Neuronal stem cell (in vitro differentiated cells): ENCODE results near the gene SFMBT2. TPM values are rescaled to one million over a fixed set of nuclear protein-coding genes. Genes with fewer than 3 reads are reported as not detected.

Source experiments
- DNase-seq: peaks from one replicate; pipeline ENCODE4 v3.0.0-alpha.2; 2013; ENCODE audit warnings: low spot score
- H2AFZ ChIP-seq: one replicate; pipeline ENCODE4 v1.6.1; 2013; ENCODE audit warnings: mild to moderate bottlenecking, low read length, inconsistent platforms
- H2AK5ac ChIP-seq: 2 replicates; pipeline ENCODE4 v1.6.1; 2013; ENCODE audit warnings: low read depth, mild to moderate bottlenecking, inconsistent platforms, low read length, moderate library complexity, mixed read lengths
- H2BK120ac ChIP-seq: 2 replicates; pipeline ENCODE4 v1.6.1; 2013; ENCODE audit warnings: low read depth, mild to moderate bottlenecking, inconsistent platforms, low read length, moderate library complexity, mixed read lengths
- H2BK12ac ChIP-seq: one replicate; pipeline ENCODE4 v1.6.1; 2013; ENCODE audit warnings: low read length, inconsistent platforms
- H2BK15ac ChIP-seq: 2 replicates; pipeline ENCODE4 v1.6.1; 2013; ENCODE audit warnings: mild to moderate bottlenecking, low read length, inconsistent platforms, mixed read lengths
- H2BK5ac ChIP-seq: one replicate; pipeline ENCODE4 v1.6.1; 2013; ENCODE audit warnings: inconsistent platforms, mild to moderate bottlenecking, low read length, moderate library complexity
- H3K14ac ChIP-seq: one replicate; pipeline ENCODE4 v1.6.1; 2013; ENCODE audit warnings: low read length, inconsistent platforms
- H3K18ac ChIP-seq: 2 replicates; pipeline ENCODE4 v1.6.1; 2013; ENCODE audit warnings: low read length, inconsistent platforms
- H3K23ac ChIP-seq: 2 replicates; pipeline ENCODE4 v1.6.1; 2013; ENCODE audit warnings: low read depth, mild to moderate bottlenecking, mixed read lengths, low read length, inconsistent platforms; ENCODE audit not compliant: poor library complexity
- H3K27ac ChIP-seq: replicated peaks from 3 replicates; pipeline ENCODE4 v1.5.1; 2013; ENCODE audit warnings: low read length, inconsistent platforms
- H3K27me3 ChIP-seq, 3 experiments: 2 replicates each; pipeline ENCODE4 v1.6.1; 2013; ENCODE audit warnings: low read length in 3 of 3, mild to moderate bottlenecking in 2 of 3, inconsistent platforms in 1 of 3, low read depth in 1 of 3, mixed read lengths in 1 of 3, moderate library complexity in 1 of 3; ENCODE audit not compliant: control insufficient read depth in 3 of 3, insufficient read depth in 3 of 3
- H3K36me3 ChIP-seq, 2 donors: replicated peaks in 1 of 2; 2 replicates each; pipeline ENCODE4 v1.6.1; 2013; ENCODE audit warnings: low read length in 2 of 2; ENCODE audit not compliant: control insufficient read depth in 2 of 2, insufficient read depth in 2 of 2
- H3K4ac ChIP-seq: 2 replicates; pipeline ENCODE4 v1.6.1; 2013; ENCODE audit warnings: inconsistent platforms, mild to moderate bottlenecking, low read length, moderate library complexity
- H3K4me1 ChIP-seq, 2 donors: 1 replicate in 1 of 2; 2 replicates in 1 of 2; pipeline ENCODE4 v1.6.1; 2013; ENCODE audit warnings: low read length in 2 of 2, low read depth in 1 of 2; ENCODE audit not compliant: control insufficient read depth in 2 of 2, insufficient read depth in 1 of 2
- H3K4me2 ChIP-seq: one replicate; pipeline ENCODE4 v1.6.1; 2013; ENCODE audit warnings: mild to moderate bottlenecking, low read length, inconsistent platforms; ENCODE audit not compliant: insufficient read depth, poor library complexity, severe bottlenecking
- H3K4me3 ChIP-seq, 2 donors: 2 replicates each; pipeline ENCODE4 v1.5.1; 2013; ENCODE audit warnings: low read length in 2 of 2, mild to moderate bottlenecking in 2 of 2, inconsistent platforms in 1 of 2, moderate library complexity in 1 of 2
- H3K79me1 ChIP-seq: one replicate; pipeline ENCODE4 v1.6.1; 2013; ENCODE audit warnings: low read depth, mild to moderate bottlenecking, inconsistent platforms, low read length, moderate library complexity
- H3K9ac ChIP-seq: one replicate; pipeline ENCODE4 v1.6.1; 2013; ENCODE audit warnings: mild to moderate bottlenecking, low read depth, low read length, inconsistent platforms; ENCODE audit not compliant: poor library complexity
- H3K9me3 ChIP-seq, 2 donors: replicated peaks in 1 of 2; 2 replicates each; pipeline versions ENCODE3 to v1.6.1; 2013; ENCODE audit warnings: low read length in 2 of 2, mild to moderate bottlenecking in 2 of 2, inconsistent platforms in 1 of 2, low read depth in 1 of 2, mixed read lengths in 1 of 2, moderate library complexity in 1 of 2; ENCODE audit not compliant: control insufficient read depth in 2 of 2, insufficient read depth in 1 of 2
- H4K8ac ChIP-seq: one replicate; pipeline ENCODE4 v1.6.1; 2013; ENCODE audit warnings: low read depth, mild to moderate bottlenecking, inconsistent platforms, low read length, moderate library complexity
- H4K91ac ChIP-seq: one replicate; pipeline ENCODE4 v1.6.1; 2013; ENCODE audit warnings: low read length, low read depth, mild to moderate bottlenecking, inconsistent platforms; ENCODE audit not compliant: poor library complexity
- WGBS, 2 donors: extraction: QIAGEN DNeasy Blood & Tissue Kit; methylation state at CpG; one replicate each; pipeline ENCODE4 v1.1.7; 2013; ENCODE audit warnings: missing lambda C conversion rate in 2 of 2, mixed read lengths in 1 of 2; ENCODE audit not compliant: insufficient read length in 2 of 2, insufficient replicate concordance in 1 of 2; ENCODE audit errors: extremely low coverage in 2 of 2; 5-methylcytosine and 5-hydroxymethylcytosine counted together
- small RNA-seq: library from polyadenylated mRNA; stranded (forward); fragments of <200 nt; extraction: miRNeasy Mini kit (QIAGEN cat#:217004); gene quantifications from one replicate; pipeline ENCODE3, GENCODE V24; 2013; ENCODE audit not compliant: insufficient read depth

Gene SFMBT2

GRCh38 chr10:7117177-7117799, 293.5 kb downstream of the SFMBT2 start:
- H3K4me2 ChIP-seq: no peak overlapping the region
- no peak overlapping the region for H3K27ac ChIP-seq
- no peaks in the 10 kb centered on the region for H3K9me3 ChIP-seq
- H2AK5ac ChIP-seq: no peak overlapping the region
- no peak overlapping the region for H3K14ac ChIP-seq
- no peak overlapping the region for H2BK120ac ChIP-seq
- H3K27me3 ChIP-seq: no peaks in the 10 kb centered on the region
- H3K9ac ChIP-seq: no peak overlapping the region
- H3K4me1 ChIP-seq: no peaks in the 10 kb centered on the region
- H4K91ac ChIP-seq: no peak overlapping the region
- H2AFZ ChIP-seq: no peak overlapping the region
- no peak overlapping the region for H4K8ac ChIP-seq
- no peak overlapping the region for H2BK15ac ChIP-seq
- no peak overlapping the region for H3K18ac ChIP-seq
- DNase-seq: no peak
- no peak overlapping the region for H3K4me3 ChIP-seq
- H3K79me1 ChIP-seq: no peaks in the 10 kb centered on the region
- no peaks in the 10 kb centered on the region for H3K36me3 ChIP-seq
- WGBS, 2 donors: no CpG with 5 or more reads among the region's 5 CpGs
- H3K23ac ChIP-seq: no peak overlapping the region
- H2BK5ac ChIP-seq: no peak overlapping the region
- H2BK12ac ChIP-seq: no peak overlapping the region
- no peak overlapping the region for H3K4ac ChIP-seq

- Histone ChIP-seq H3K27me3 (no peaks in the 10 kb centered on the region), H3K9me3 (peaks cover 0 to 2% of the 10 kb centered on the region in 2 donors), H3K4ac (no peak overlapping the region), H3K14ac (no peak overlapping the region), H2AFZ (no peak overlapping the region), H2AK5ac (no peak overlapping the region), H3K79me1 (no peaks in the 10 kb centered on the region), H4K91ac (no peak overlapping the region), H4K8ac (no peak overlapping the region), H3K18ac (no peak overlapping the region), H2BK5ac (no peak overlapping the region), H2BK120ac (no peak overlapping the region), H2BK12ac (no peak overlapping the region), H3K23ac (no peak overlapping the region), H3K36me3 (no peaks in the 10 kb centered on the region), H2BK15ac (no peak overlapping the region), H3K4me1 (no peaks in the 10 kb centered on the region), H3K27ac (no peak overlapping the region), H3K4me2 (no peak overlapping the region), H3K9ac (no peak overlapping the region), H3K4me3 (no peak overlapping the region)
- WGBS, 2 donors: no CpG with 5 or more reads among the region's 3 CpGs
- no peak for DNase-seq
Measured at GRCh38 chr10:7111561-7111960, 299.3 kb downstream of the SFMBT2 start.

DNA sequence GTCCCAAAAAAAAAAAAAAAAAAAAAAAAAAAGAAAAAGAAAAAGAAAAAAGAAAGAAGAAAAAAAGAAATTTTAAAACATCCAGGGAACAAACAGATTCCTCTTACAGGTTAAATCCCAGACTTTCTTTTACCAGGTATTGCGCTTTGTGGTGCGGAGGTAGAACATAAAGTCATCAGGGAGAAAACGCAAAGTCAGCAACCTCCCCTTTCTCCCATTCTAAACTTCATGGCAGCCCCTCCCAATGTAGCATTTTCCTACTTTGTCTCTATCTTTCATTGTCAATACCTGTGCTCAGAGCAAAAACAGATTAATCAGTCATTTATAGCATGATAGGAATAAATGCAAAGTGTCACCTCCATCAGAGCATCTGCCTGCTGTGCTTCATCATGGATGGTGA, 299.7 kb downstream of the SFMBT2 start:
- Histone ChIP-seq H3K9ac (no peak overlapping the region), H3K4ac (no peak overlapping the region), H3K23ac (no peak overlapping the region), H3K4me2 (no peak overlapping the region), H2BK120ac (no peak overlapping the region), H3K4me1 (no peaks in the 10 kb centered on the region), H3K27me3 (no peaks in the 10 kb centered on the region), H3K4me3 (no peak overlapping the region), H3K9me3 (peaks cover 0 to 2% of the 10 kb centered on the region in 2 donors), H4K8ac (no peak overlapping the region), H2AFZ (no peak overlapping the region), H2BK15ac (no peak overlapping the region), H2AK5ac (no peak overlapping the region), H4K91ac (no peak overlapping the region), H3K36me3 (no peaks in the 10 kb centered on the region), H2BK12ac (no peak overlapping the region), H3K14ac (no peak overlapping the region), H3K79me1 (no peaks in the 10 kb centered on the region), H3K18ac (no peak overlapping the region), H2BK5ac (no peak overlapping the region), H3K27ac (no peak overlapping the region)
- no CpG with 5 or more reads among the region's 3 CpGs for WGBS, 2 donors
- DNase-seq: no peak

Small RNA genes within 50 kb of the gene (small RNA-seq; reads per million reads assigned to genes)
- not detected for gene AL590095.2
- gene COX6CP17: not detected
